Body of pancreas (tissue), 4 donors: Measurements from ENCODE around the gene LRRFIP1.

Experiments
- POLR2A ChIP-seq, 3 donors: fragments of 450-650 bp; IDR thresholded peaks; one replicate each; pipeline ENCODE4 v1.6.1; 2016; ENCODE audit warnings: antibody characterized with exemption in 3 of 3, mild to moderate bottlenecking in 2 of 3
- TF ChIP-seq, protein P1 (sequence below), 7 experiments: fragments of 450-650 bp in 4 of 7; fragments of 200-600 bp in 3 of 7; sonication (generic) in 3 of 7; IDR thresholded peaks; one replicate each; pipeline ENCODE4 v1.5.1; 2016 to 2019; ENCODE audit warnings: antibody characterized with exemption in 7 of 7

GRCh38 chr2:237754626-237755248 is 127.3 kb downstream of the LRRFIP1 start:
- TF ChIP-seq, protein P1, sequence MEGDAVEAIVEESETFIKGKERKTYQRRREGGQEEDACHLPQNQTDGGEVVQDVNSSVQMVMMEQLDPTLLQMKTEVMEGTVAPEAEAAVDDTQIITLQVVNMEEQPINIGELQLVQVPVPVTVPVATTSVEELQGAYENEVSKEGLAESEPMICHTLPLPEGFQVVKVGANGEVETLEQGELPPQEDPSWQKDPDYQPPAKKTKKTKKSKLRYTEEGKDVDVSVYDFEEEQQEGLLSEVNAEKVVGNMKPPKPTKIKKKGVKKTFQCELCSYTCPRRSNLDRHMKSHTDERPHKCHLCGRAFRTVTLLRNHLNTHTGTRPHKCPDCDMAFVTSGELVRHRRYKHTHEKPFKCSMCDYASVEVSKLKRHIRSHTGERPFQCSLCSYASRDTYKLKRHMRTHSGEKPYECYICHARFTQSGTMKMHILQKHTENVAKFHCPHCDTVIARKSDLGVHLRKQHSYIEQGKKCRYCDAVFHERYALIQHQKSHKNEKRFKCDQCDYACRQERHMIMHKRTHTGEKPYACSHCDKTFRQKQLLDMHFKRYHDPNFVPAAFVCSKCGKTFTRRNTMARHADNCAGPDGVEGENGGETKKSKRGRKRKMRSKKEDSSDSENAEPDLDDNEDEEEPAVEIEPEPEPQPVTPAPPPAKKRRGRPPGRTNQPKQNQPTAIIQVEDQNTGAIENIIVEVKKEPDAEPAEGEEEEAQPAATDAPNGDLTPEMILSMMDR (IDR thresholded peaks at IDR 0.05) = no peak
- no peak for TF ChIP-seq POLR2A (IDR thresholded peaks at IDR 0.05)
